ENCODE measurements around the gene TRAPPC5. TPM values are rescaled to one million over a fixed set of nuclear protein-coding genes. Genes with fewer than 3 reads are reported as not detected.

TRAPPC5 gene
- total RNA-seq, 1 donor from 2014 or later, result 110 TPM

DNA sequence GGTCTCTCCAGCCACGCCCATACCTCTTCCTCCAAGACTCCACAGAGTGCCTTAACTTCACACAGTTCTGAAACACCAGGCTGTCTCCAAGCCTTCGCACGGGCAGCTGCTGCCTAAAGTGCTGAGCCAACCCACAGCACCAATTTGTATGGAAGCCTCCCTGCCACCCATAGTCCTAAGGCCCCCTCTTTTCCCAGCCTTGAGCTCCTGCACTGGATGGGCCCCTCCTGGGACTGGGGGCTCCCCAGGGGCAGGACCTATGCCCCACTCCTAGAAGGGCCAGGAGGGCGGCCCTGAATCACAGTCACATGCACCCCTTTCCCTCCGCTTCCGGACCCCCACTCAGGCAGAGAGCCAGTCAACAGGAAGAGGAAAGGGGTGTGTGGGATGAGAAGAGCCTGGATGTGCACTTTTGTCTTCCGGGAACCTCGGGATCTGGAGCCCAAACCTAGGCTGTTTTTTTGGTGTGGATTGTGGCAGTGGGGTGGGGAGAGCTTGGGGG is 26.4 kb downstream of the TRAPPC5 start:
- Histone ChIP-seq H3K9me3 (ENCODE audit: insufficient read depth, low read depth, low read length) (no peaks in the 10 kb centered on the region), H3K4me2 (ENCODE audit: low read length) (no peak overlapping the region), H2AFZ (ENCODE audit: low read depth, low read length) (no peak overlapping the region), H3K4me1 (ENCODE audit: insufficient read depth, low read length) (no peaks in the 10 kb centered on the region), H3K27ac (ENCODE audit: low read depth, low read length) (no peak overlapping the region), H3K4me3 (ENCODE audit: insufficient read depth, low read depth, low read length) (no peak overlapping the region), H3K27me3 (ENCODE audit: insufficient read depth, low read length) (no peaks in the 10 kb centered on the region), H3K36me3 (ENCODE audit: insufficient read depth, low read length) (no peaks in the 10 kb centered on the region), H4K20me1 (ENCODE audit: insufficient read depth, low read length) (no peaks in the 10 kb centered on the region), H3K9ac (ENCODE audit: low read length) (no peak overlapping the region), H3K79me2 (ENCODE audit: insufficient read depth, low read length) (no peaks in the 10 kb centered on the region)
- no peak for TF ChIP-seq EZH2 (IDR thresholded peaks at IDR 0.05; ENCODE audit: insufficient read depth, low read length)
- TF ChIP-seq, protein P1, sequence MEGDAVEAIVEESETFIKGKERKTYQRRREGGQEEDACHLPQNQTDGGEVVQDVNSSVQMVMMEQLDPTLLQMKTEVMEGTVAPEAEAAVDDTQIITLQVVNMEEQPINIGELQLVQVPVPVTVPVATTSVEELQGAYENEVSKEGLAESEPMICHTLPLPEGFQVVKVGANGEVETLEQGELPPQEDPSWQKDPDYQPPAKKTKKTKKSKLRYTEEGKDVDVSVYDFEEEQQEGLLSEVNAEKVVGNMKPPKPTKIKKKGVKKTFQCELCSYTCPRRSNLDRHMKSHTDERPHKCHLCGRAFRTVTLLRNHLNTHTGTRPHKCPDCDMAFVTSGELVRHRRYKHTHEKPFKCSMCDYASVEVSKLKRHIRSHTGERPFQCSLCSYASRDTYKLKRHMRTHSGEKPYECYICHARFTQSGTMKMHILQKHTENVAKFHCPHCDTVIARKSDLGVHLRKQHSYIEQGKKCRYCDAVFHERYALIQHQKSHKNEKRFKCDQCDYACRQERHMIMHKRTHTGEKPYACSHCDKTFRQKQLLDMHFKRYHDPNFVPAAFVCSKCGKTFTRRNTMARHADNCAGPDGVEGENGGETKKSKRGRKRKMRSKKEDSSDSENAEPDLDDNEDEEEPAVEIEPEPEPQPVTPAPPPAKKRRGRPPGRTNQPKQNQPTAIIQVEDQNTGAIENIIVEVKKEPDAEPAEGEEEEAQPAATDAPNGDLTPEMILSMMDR (IDR thresholded peaks at IDR 0.05; ENCODE audit: insufficient read depth, low read depth, low read length), result no peak
- Mint-ChIP-seq H3K4me1 (ENCODE audit: low read depth, unreplicated experiment) (no peaks in the 10 kb centered on the region), H3K27ac (ENCODE audit: unreplicated experiment) (no peak overlapping the region), H3K4me3 (ENCODE audit: unreplicated experiment) (no peak overlapping the region), H3K36me3 (ENCODE audit: low read depth, unreplicated experiment) (no peaks in the 10 kb centered on the region), H3K9me3 (ENCODE audit: unreplicated experiment) (no peaks in the 10 kb centered on the region), H3K27me3 (ENCODE audit: low read depth, unreplicated experiment) (peaks cover 45% of the 10 kb centered on the region)
- DNase-seq (ENCODE audit: low read depth) (no peak), FAIRE-seq (no peak)

DNA sequence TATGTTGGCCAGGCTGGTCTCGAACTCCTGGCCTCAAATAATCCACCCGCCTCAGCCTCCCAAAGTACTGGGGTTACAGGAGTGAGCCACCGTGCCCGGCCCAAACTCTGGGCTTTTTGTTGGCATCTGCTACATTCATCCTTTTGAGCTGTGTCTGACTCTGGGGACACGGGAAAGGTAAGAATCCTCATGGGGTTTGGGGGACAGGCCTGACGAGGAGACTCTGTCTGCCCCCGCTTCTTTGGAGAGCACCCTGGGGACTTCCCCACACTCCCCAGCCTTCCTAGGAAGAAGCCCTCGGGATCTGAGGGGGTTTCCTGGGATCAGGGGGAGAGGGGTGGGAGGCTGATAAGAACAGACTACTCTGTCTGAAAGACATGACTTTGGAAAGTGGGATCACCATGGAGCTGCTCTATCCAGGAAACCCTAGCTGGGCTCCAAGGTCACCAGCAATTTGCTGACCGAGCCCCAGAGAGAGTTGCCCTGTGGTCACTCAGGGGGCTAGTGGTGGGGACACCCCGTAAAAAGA is 29.4 kb downstream of the TRAPPC5 start:
- Histone ChIP-seq H2AFZ (ENCODE audit: low read depth, low read length) (no peak overlapping the region), H3K4me3 (ENCODE audit: insufficient read depth, low read depth, low read length) (no peak overlapping the region), H3K27me3 (ENCODE audit: insufficient read depth, low read length) (no peaks in the 10 kb centered on the region), H4K20me1 (ENCODE audit: insufficient read depth, low read length) (no peaks in the 10 kb centered on the region), H3K9ac (ENCODE audit: low read length) (no peak overlapping the region), H3K36me3 (ENCODE audit: insufficient read depth, low read length) (no peaks in the 10 kb centered on the region), H3K27ac (ENCODE audit: low read depth, low read length) (no peak overlapping the region), H3K4me2 (ENCODE audit: low read length) (no peak overlapping the region), H3K79me2 (ENCODE audit: insufficient read depth, low read length) (no peaks in the 10 kb centered on the region), H3K9me3 (ENCODE audit: insufficient read depth, low read depth, low read length) (no peaks in the 10 kb centered on the region), H3K4me1 (ENCODE audit: insufficient read depth, low read length) (no peaks in the 10 kb centered on the region)
- FAIRE-seq (no peak), DNase-seq (ENCODE audit: low read depth) (no peak)
- TF ChIP-seq, protein P1 (IDR thresholded peaks at IDR 0.05; ENCODE audit: insufficient read depth, low read depth, low read length), result no peak
- no peak for TF ChIP-seq EZH2 (IDR thresholded peaks at IDR 0.05; ENCODE audit: insufficient read depth, low read length)
- Mint-ChIP-seq H3K4me3 (ENCODE audit: unreplicated experiment) (no peak overlapping the region), H3K27me3 (ENCODE audit: low read depth, unreplicated experiment) (peaks cover 29% of the 10 kb centered on the region), H3K36me3 (ENCODE audit: low read depth, unreplicated experiment) (no peaks in the 10 kb centered on the region), H3K9me3 (ENCODE audit: unreplicated experiment) (no peaks in the 10 kb centered on the region), H3K27ac (ENCODE audit: unreplicated experiment) (no peak overlapping the region), H3K4me1 (ENCODE audit: low read depth, unreplicated experiment) (no peaks in the 10 kb centered on the region)

DNA sequence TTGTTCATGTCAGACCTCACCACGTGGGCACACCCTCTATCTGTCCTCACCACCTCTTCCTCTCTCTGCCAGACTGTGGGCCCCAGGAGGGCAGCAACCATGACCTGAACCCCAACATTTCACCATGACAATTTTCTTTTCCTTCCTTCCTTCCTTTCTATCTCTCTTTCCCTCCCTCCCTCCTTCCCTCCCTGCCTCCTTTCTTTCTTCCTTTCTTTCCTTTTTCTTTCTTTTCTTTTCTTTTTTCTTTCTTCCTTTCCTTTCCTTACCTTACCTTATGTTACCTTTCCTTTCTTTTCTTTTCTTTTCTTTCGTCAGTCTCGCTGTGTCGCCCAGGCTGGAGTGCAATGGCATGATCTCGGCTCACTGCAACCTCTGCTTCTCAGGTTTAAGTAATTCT is 30.0 kb downstream of the TRAPPC5 start:
- peaks cover 26% of the 10 kb centered on the region for H3K27me3 Mint-ChIP-seq (ENCODE audit: low read depth, unreplicated experiment)
- no peak overlapping the region for H3K4me3 Mint-ChIP-seq (ENCODE audit: unreplicated experiment)
- Histone ChIP-seq H3K36me3 (ENCODE audit: insufficient read depth, low read length) (no peaks in the 10 kb centered on the region), H2AFZ (ENCODE audit: low read depth, low read length) (no peak overlapping the region), H3K27me3 (ENCODE audit: insufficient read depth, low read length) (no peaks in the 10 kb centered on the region), H3K9ac (ENCODE audit: low read length) (no peak overlapping the region), H4K20me1 (ENCODE audit: insufficient read depth, low read length) (no peaks in the 10 kb centered on the region), H3K79me2 (ENCODE audit: insufficient read depth, low read length) (no peaks in the 10 kb centered on the region), H3K9me3 (ENCODE audit: insufficient read depth, low read depth, low read length) (no peaks in the 10 kb centered on the region), H3K27ac (ENCODE audit: low read depth, low read length) (no peak overlapping the region), H3K4me2 (ENCODE audit: low read length) (no peak overlapping the region), H3K4me3 (ENCODE audit: insufficient read depth, low read depth, low read length) (no peak overlapping the region), H3K4me1 (ENCODE audit: insufficient read depth, low read length) (no peaks in the 10 kb centered on the region)
- H3K9me3 Mint-ChIP-seq (ENCODE audit: unreplicated experiment), result no peaks in the 10 kb centered on the region
- no peak overlapping the region for H3K27ac Mint-ChIP-seq (ENCODE audit: unreplicated experiment)
- FAIRE-seq (no peak), DNase-seq (ENCODE audit: low read depth) (no peak)
- H3K4me1 Mint-ChIP-seq (ENCODE audit: low read depth, unreplicated experiment), result no peaks in the 10 kb centered on the region
- H3K36me3 Mint-ChIP-seq (ENCODE audit: low read depth, unreplicated experiment), result no peaks in the 10 kb centered on the region
- TF ChIP-seq, protein P1 (IDR thresholded peaks at IDR 0.05; ENCODE audit: insufficient read depth, low read depth, low read length), result no peak
- TF ChIP-seq EZH2 (IDR thresholded peaks at IDR 0.05; ENCODE audit: insufficient read depth, low read length), result no peak
